Kidney glomerular epithelial cell (primary cell): ENCODE results near the gene IL36B.
A peak's percentile ranks its signal among the peaks of the same experiment; 100 is the strongest.

Experiments
- DNase-seq: peaks from one replicate; lab custom pipeline; 2025; lab: John Stamatoyannopoulos, UW

IL36B gene

DNA sequence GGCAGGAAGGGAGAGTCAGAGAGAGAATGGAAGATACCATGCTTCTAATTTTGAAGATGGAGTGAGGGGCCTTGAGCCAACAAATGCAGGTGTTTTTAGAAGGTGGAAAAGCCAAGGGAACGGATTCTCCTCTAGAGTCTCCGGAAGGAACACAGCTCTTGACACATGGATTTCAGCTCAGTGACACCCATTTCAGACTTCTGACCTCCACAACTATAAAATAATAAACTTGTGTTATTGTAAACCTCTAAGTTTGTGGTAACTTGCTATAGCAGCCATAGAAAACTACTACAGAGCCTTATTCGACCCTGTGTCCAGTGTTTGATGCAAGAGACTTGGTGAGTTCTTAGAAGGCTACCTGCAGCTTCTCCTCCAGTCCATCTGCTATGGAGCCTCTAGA lies 22.9 kb upstream of the IL36B start:
- no peak for DNase-seq

- no peak for DNase-seq
Measured at GRCh38 chr2:113075030-113075429, 22.4 kb upstream of the IL36B start.

DNA sequence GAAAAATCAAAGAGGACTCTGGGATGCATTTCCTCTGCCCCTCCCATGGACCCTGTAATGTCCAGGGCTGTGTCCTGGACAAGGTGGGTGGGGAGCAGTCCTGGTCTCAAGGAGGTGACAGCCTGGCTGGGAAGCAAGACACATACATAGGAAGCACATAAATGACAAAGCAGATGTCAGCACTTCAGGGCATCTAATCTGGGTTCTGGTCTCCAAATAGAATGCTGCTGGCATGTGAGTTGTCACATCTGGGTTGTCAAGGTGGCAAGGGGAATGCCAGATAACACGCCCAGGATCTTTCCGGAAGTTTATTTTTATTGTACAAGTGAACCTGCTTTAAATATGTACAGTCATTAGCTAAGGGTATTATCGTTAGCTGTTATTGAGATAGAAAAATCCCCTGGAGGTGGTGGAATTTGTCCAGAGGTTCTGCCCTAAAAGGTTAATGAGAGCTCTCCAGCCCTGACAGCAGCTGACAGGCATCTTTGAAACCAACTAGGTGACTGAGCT lies 20.7 kb upstream of the IL36B start:
- no peak for DNase-seq

DNA sequence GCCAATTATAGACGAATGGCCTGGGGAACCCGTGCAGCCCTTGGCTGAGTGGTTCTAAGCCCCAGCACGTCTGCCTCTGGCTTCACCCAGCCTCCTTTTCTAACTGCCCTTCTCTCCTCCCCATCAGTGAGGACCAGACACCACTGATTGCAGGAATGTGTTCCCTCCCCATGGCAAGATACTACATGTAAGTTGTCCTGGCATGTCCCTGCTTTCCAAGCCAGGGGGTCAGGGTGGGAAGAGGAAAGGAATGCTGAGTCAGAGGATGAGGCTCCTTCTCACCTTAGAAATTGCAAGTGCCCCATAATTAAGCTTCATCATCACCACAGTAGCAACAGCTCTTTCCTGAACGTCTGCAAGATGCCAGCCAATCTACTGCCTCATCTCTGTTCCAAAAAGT lies 19.9 kb upstream of the IL36B start:
- no peak for DNase-seq

DNA sequence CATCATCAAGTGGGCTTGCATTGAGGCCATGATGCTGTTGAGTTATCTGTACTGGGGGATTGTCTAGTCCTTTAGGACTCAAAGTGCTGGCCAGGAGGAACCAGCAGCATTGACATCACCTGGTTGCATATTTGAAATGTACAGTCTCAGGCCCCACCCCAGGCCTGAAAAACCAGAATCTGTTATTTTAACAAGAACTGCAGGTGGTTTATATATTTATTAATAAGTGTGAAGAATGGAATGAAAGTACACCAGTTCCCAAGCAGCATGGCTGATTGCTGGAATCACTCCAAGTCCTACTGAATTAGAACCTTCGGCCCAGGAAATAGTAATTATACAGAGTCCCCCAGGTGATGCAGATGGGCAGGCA lies 17.9 kb upstream of the IL36B start:
- DNase-seq = no peak

- DNase-seq = peak; percentile 79
Measured at GRCh38 chr2:113069676-113070605, 17.3 kb upstream of the IL36B start.

- peak; percentile 16 for DNase-seq
Measured at GRCh38 chr2:113068706-113069485, 16.2 kb upstream of the IL36B start.

- DNase-seq = no peak
Measured at GRCh38 chr2:113068249-113068648, 15.6 kb upstream of the IL36B start.

- DNase-seq = no peak
Measured at GRCh38 chr2:113067681-113068080, 15.0 kb upstream of the IL36B start, which contains the start of gene IL1F10. Gene IL1F10, plus strand, starts transcription at chr2:113067970. Its CDS starts 4,769 bp downstream, at chr2:113072739.

GRCh38 chr2:113064898-113065297 lies 12.2 kb upstream of the IL36B start:
- DNase-seq = no peak

DNA sequence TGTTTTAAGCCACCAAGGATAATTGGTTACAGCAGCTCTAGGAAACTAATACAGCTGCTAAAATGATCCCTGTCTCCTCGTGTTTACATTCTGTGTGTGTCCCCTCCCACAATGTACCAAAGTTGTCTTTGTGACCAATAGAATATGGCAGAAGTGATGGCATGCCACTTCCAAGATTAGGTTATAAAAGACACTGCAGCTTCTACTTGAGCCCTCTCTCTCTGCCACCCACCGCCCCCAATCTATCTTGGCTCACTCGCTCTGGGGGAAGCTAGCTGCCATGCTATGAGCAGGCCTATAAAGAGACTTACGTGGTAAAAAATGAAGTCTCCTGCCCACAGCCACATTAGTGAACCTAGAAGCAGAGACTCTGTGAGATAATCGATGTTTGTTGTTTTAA lies 11.6 kb upstream of the IL36B start:
- no peak for DNase-seq

DNA sequence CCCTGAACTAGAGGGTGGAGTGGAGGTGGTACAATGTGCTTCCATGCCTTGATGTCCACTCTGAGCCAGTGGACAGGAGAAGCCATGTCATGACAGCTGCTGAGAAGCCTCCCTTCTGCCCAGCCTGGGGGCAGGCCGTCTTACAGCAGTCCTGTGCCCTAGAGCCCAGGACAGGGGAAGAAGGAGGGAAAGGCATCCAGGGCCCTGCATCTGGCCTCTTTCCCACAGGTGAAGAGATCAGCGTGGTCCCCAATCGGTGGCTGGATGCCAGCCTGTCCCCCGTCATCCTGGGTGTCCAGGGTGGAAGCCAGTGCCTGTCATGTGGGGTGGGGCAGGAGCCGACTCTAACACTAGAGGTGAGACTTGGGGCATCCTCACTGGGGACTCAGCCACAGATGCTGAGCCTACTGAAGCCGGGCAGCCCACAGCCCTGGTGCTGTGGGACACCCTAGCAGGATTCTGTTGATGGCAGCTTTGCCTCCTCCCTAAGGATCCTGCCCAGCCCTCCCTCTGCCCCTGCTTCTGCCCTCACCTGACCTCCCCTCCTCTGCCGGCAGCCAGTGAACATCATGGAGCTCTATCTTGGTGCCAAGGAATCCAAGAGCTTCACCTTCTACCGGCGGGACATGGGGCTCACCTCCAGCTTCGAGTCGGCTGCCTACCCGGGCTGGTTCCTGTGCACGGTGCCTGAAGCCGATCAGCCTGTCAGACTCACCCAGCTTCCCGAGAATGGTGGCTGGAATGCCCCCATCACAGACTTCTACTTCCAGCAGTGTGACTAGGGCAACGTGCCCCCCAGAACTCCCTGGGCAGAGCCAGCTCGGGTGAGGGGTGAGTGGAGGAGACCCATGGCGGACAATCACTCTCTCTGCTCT lies 9.5 kb upstream of the IL36B start:
- no peak for DNase-seq

GRCh38 chr2:113061241-113061640 lies 8.6 kb upstream of the IL36B start:
- no peak for DNase-seq

DNA sequence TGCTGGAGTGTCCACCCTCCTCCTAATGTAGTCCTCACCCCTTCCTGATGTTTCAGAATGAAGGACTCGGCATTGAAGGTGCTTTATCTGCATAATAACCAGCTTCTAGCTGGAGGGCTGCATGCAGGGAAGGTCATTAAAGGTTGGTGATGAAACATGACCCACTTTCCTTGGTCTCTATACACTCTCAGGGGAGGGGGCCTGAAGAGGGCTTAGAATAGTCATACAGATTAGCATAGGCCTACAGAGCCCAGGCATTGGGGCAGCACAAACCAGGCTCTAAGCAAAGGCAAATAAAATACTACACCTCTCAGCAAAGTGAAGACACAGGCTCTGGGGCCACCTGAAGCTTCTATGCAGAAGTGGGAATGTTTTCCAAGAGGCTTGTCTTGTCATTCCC lies 8.1 kb upstream of the IL36B start:
- no peak for DNase-seq

GRCh38 chr2:113060396-113060795 lies 7.7 kb upstream of the IL36B start:
- no peak for DNase-seq

GRCh38 chr2:113058998-113059960 lies 6.6 kb upstream of the IL36B start, which contains the start of gene IL36RN:
Gene IL36RN, plus strand, starts transcription at chr2:113059198. Its CDS starts 241 bp downstream, at chr2:113059439.
- no peak for DNase-seq

- DNase-seq = no peak
Measured at GRCh38 chr2:113058411-113058994, 5.8 kb upstream of the IL36B start.

- no peak for DNase-seq
Measured at GRCh38 chr2:113057117-113057516, 4.5 kb upstream of the IL36B start.

GRCh38 chr2:113056521-113056920 lies 3.9 kb upstream of the IL36B start:
- no peak for DNase-seq

DNA sequence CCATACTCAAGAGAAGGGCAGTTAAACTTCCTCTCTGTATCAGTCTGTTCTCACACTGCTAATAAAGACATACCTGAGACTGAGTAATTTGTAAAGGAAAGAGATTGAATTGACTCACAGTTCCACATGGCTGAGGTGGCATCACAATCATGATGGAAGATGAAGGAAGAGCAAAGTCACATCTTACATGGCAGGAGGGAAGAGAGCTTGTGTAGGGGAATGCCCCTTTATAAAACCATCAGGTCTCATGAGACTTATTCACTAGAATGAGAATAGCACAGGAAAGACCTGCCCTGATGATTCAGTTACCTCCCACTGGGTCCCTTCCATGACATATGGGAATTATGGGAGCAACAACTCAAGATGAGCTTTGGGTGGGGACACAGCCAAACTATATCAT lies 1.4 kb upstream of the IL36B start:
- no peak for DNase-seq
